Measurements from ENCODE around the gene RPN2.

DNA sequence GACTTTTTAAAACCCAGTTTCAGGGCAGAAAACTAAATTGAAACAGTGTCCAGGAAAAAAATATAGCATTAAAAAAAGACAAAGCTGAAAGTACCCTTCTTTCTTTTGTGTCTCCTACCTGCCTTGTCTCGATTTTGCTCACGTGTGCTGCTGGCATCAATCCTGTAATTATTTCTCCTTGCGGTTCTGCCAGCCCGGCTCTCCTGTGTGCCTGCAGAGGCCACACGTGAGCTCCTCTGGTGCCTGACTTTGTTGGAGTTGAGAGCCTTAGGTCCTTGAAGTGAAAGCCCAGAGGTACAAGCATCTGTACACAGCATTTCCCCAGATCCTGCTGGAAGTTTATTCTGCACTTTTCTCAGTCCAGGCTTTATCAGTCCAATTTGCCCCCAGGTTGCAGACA is 46.0 kb downstream of the RPN2 start:
- TF ChIP-seq POLR2AphosphoS5 (IDR thresholded peaks at IDR 0.05; ENCODE audit: low read depth, low read length) (no peak), POLR2A (IDR thresholded peaks at IDR 0.05; ENCODE audit: low read depth, low read length) (no peak), TAF1 (IDR thresholded peaks at IDR 0.05; ENCODE audit: borderline replicate concordance, low read depth, low read length) (no peak)
